ENCODE data around the gene GPD1L.

Gene GPD1L

DNA sequence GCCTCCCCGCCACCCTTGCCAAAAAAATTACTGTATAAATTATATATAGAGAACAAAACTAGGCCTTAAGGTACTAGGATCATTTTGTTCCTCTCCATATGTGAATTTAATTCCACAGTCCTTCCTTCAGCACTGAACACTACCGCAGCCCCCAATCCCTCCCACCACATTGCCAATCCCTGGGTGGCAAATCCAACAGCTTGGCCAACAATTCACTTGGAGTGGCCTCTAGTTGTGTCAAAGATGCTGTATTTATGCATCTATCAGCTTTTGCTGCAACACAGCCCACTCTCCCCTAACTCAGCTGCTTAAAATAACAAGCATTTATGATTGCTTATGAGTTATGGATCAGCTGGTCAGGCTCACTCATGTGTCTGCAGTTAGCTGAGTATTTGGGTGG is 18.6 kb downstream of the GPD1L start:
- H3K4me3 ChIP-seq (ENCODE audit: low read depth, low read length), result no peak overlapping the region
- TF ChIP-seq, protein P1, sequence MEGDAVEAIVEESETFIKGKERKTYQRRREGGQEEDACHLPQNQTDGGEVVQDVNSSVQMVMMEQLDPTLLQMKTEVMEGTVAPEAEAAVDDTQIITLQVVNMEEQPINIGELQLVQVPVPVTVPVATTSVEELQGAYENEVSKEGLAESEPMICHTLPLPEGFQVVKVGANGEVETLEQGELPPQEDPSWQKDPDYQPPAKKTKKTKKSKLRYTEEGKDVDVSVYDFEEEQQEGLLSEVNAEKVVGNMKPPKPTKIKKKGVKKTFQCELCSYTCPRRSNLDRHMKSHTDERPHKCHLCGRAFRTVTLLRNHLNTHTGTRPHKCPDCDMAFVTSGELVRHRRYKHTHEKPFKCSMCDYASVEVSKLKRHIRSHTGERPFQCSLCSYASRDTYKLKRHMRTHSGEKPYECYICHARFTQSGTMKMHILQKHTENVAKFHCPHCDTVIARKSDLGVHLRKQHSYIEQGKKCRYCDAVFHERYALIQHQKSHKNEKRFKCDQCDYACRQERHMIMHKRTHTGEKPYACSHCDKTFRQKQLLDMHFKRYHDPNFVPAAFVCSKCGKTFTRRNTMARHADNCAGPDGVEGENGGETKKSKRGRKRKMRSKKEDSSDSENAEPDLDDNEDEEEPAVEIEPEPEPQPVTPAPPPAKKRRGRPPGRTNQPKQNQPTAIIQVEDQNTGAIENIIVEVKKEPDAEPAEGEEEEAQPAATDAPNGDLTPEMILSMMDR (IDR thresholded peaks at IDR 0.05; ENCODE audit: borderline replicate concordance, insufficient read depth, low read depth, low read length), result no peak

DNA sequence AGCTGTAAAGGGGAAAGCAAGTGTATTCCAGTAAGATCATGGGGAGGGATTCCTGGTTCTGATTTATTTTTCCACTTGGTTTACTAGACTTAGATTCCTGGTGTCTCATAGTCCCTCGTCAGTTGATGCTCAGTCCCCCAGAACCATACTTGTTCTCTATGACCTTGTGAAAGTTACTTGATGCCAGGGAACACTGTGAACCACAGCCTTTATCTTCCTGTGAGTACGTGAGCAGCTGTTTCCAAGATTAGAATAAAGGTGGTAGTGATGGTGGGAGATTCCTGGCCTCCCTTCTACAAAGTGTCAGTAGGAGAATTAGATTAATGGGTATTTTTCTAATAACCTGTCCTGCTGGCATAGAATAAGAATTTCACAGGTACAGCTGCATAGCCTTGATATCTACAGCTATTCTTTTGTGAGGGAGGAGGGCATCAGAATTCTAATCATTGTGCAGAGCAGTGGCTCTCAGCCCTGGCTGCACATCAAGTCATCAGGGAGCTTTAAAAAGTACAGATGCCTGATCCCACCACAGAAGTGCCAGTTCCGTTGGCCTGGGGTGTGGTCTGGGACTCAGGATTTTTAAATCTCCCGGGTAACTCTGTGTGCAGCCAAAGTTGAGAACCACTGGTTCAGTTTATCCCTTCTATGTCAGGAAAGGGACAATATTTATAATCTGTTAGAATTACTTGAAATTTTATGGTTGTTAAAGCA is 20.0 kb downstream of the GPD1L start:
- TF ChIP-seq, protein P1 (IDR thresholded peaks at IDR 0.05; ENCODE audit: borderline replicate concordance, insufficient read depth, low read depth, low read length), result no peak

DNA sequence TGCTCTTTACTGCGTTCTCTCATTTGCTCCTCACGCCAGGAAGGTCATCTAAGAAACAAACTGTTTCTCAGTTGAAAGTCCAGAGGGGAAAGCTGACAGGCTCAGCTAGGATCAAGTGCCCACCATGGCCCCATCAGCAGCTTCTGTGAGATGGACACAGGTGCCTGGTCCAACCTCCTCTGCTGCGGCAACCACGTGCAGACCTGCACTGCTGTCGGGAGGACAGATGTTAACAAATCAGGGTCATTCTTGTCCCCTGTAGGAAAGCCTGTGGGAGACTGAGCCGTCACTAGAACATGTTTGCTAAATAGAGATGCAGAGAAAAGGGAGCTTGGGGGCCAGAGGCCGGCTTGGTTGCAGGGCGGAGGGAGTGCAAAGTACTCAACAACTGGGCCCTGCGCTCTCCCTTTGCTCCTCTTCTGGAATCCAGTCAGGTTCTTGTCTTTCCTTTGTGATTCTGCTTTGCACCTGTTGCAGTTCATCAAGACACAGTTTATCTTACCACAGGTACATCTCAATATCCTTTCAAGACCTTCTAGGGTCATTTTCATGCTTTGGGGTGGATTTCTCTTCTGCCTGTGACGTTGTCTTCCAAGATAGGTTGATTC is 20.9 kb downstream of the GPD1L start:
- H3K4me3 ChIP-seq (ENCODE audit: low read depth, low read length), result no peak overlapping the region
- TF ChIP-seq, protein P1 (IDR thresholded peaks at IDR 0.05; ENCODE audit: borderline replicate concordance, insufficient read depth, low read depth, low read length), result no peak

More for the DNA sequence above, 20.0 kb downstream of the GPD1L start:
- no peak overlapping the region for H3K4me3 ChIP-seq (ENCODE audit: low read depth, low read length)

DNA sequence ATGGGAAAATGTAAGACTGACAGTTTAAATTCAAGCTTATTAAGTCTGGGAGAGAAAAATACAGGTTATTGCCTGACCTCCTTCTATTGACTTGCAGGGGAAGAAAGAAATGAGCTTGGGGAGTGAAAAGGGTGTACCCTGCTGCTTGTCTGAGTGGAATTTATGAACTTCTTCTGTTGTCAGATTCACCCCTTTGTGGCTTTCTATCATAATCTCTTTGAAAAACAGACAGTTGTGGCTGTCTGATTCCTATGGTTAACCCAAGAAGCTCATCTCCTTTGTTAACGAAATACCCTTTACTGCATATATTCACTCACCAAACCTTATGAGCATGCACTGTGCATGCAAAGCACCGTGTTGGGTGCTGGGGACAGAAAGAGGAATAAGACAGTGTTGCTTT is 22.5 kb downstream of the GPD1L start:
- no peak overlapping the region for H3K4me3 ChIP-seq (ENCODE audit: low read depth, low read length)
- TF ChIP-seq, protein P1 (IDR thresholded peaks at IDR 0.05; ENCODE audit: borderline replicate concordance, insufficient read depth, low read depth, low read length), result no peak

DNA sequence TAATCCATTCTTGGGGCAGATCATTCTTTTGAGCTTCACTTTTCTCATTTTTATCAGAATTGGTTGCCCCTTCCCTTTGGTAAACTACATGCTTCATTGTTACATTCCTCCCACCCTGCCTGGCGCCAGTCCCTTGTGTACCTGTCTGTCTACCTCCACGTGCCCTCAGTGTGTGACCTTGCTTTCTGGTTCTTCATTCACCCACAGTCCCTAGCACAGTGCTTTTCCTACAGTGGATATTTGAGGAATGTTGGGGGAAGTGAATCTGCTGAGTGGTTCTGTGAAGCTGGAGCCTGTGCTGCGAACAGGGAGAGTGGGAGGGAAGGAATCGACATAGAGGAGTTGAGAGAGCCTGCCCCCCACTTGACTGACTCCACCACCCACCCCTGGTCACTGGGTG is 23.4 kb downstream of the GPD1L start:
- TF ChIP-seq, protein P1 (IDR thresholded peaks at IDR 0.05; ENCODE audit: borderline replicate concordance, insufficient read depth, low read depth, low read length), result no peak
- no peak overlapping the region for H3K4me3 ChIP-seq (ENCODE audit: low read depth, low read length)

DNA sequence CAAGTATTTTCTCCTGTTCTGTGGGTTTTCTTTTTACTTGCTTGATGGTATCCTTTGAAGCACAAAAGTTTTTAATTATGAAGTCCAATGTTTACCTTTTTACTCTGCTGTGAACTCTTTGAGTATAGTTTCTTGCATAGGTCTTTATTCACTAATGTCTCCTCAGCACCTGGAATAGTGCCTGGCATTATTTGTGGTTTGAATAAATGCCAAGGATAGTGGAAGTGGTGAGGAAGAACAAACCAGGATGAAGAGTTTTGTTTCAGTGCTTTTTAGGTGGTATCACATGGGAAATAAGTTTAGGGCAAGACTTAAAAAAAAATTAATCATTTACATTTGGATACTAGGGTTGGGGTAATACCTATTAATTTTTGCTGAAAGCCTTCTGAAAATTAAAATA is 25.7 kb downstream of the GPD1L start:
- no peak overlapping the region for H3K4me3 ChIP-seq (ENCODE audit: low read depth, low read length)
- TF ChIP-seq, protein P1 (IDR thresholded peaks at IDR 0.05; ENCODE audit: borderline replicate concordance, insufficient read depth, low read depth, low read length), result no peak

DNA sequence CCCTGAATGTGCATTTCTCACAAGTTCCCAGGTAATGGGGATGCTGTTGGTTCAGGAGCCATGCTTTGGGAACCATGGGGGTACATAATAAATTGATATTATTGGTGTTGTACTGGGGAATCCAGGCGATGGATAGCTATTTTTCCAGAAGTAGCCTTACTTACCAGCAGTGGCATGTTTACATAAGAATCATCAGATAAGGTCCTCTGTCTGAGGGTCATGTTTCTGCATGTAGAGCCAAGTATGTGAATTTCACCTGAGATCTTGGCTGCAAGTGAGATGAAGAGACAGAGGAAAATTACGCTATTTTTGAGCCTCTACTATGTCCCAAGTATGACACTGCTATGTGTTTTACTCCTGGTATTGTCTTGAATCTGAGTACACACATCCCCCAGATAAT is 26.3 kb downstream of the GPD1L start:
- no peak overlapping the region for H3K4me3 ChIP-seq (ENCODE audit: low read depth, low read length)
- TF ChIP-seq, protein P1 (IDR thresholded peaks at IDR 0.05; ENCODE audit: borderline replicate concordance, insufficient read depth, low read depth, low read length), result no peak

Data from GM12875 (cell line).